A549 (cell line): ENCODE measurements around the gene CLDN34. TPM values are rescaled to one million over a fixed set of nuclear protein-coding genes. Genes with fewer than 3 reads are reported as not detected.

Experiments used
- ATAC-seq, 2 experiments: fragments of 200-7000 bp in 1 of 2; fragments of >200 bp in 1 of 2; cut with Nextera tagmentation in 1 of 2; cut with Tn5 transposase in 1 of 2; 3 replicates each; pipeline versions ENCODE4 v1.8.0 to v1.9.1; 2018 to 2020; ENCODE audit warnings: mild to moderate bottlenecking in 1 of 2, moderate library complexity in 1 of 2
- CTCF ChIA-PET: fragments of 300-600 bp; sonication (Branson Sonifier 250); formaldehyde crosslinking; extraction: SDS; loops from one replicate; lab custom pipeline; 2021; ENCODE audit warnings: antibody characterized with exemption, inconsistent platforms; lab: Yijun Ruan, JAX
- POLR2A ChIA-PET: fragments of 350-600 bp; formaldehyde crosslinking; extraction: SDS; loops from one replicate; lab custom pipeline; 2021; ENCODE audit warnings: antibody characterized with exemption, inconsistent platforms; lab: Yijun Ruan, JAX
- DNase-seq, 2 experiments: peaks; one replicate each; pipeline versions ENCODE4 v3.0.0 to v3.0.0-alpha.2; 2011 to 2016; ENCODE audit warnings: low read depth in 1 of 2, low spot score in 1 of 2
- FAIRE-seq: peaks from 2 replicates; lab custom pipeline; 2011; peaks lifted over from hg19 to GRCh38; lab: Jason Lieb, UNC
- H3K27ac ChIP-seq, 2 experiments: fragments of >200 bp; sonication (Bioruptor Twin); formaldehyde crosslinking; 3 replicates each; pipeline ENCODE4 v1.5.1; 2016 to 2017
- H3K4me1 ChIP-seq: fragments of >200 bp; sonication (Bioruptor Twin); formaldehyde crosslinking; 3 replicates; pipeline ENCODE4 v1.6.1; 2016
- H3K4me2 ChIP-seq: fragments of >200 bp; sonication (Bioruptor Twin); formaldehyde crosslinking; 3 replicates; pipeline ENCODE4 v1.6.1; 2016
- H3K4me3 ChIP-seq: fragments of >200 bp; sonication (Bioruptor Twin); formaldehyde crosslinking; 3 replicates; pipeline ENCODE4 v1.5.1; 2016
- H3K9me3 ChIP-seq: fragments of >200 bp; sonication (Bioruptor Twin); formaldehyde crosslinking; 3 replicates; pipeline ENCODE4 v1.6.1; 2016
- CBX2 ChIP-seq: fragments of 200-600 bp; sonication (generic); IDR thresholded peaks from 2 replicates; pipeline ENCODE4 v1.6.1; 2016; ENCODE audit warnings: low read depth, mild to moderate bottlenecking, borderline replicate concordance
- CBX8 ChIP-seq: fragments of 200-600 bp; sonication (generic); IDR thresholded peaks from 2 replicates; pipeline ENCODE4 v1.6.1; 2016
- EHF ChIP-seq: fragments of 250-450 bp; sonication (Bioruptor Pico); IDR thresholded peaks from 2 replicates; pipeline ENCODE4 v1.5.0; 2020; ENCODE audit warnings: mild to moderate bottlenecking
- EP300 ChIP-seq, 2 experiments: fragments of >200 bp; sonication (Bioruptor Twin); formaldehyde crosslinking; IDR thresholded peaks; 2 replicates in 1 of 2; 3 replicates in 1 of 2; pipeline ENCODE4 v1.6.1; 2016 to 2017
- HEYL ChIP-seq: fragments of 250-450 bp; sonication (Bioruptor Pico); IDR thresholded peaks from 2 replicates; pipeline ENCODE4 v1.8.0; 2021; ENCODE audit warnings: mild to moderate bottlenecking, moderate library complexity
- HOXB13 ChIP-seq: fragments of 250-450 bp; sonication (Bioruptor Pico); IDR thresholded peaks from 2 replicates; pipeline ENCODE4 v1.5.0; 2020; ENCODE audit warnings: low read depth, mild to moderate bottlenecking, moderate library complexity
- JUN ChIP-seq, 2 experiments: fragments of >200 bp; sonication (Bioruptor Twin); formaldehyde crosslinking; IDR thresholded peaks; 2 replicates in 1 of 2; 3 replicates in 1 of 2; pipeline ENCODE4 v1.6.1; 2016 to 2017
- MAFK ChIP-seq: fragments of 450-650 bp; IDR thresholded peaks from 2 replicates; pipeline ENCODE4 v1.6.1; 2014; ENCODE audit not compliant: partially characterized antibody
- MYC ChIP-seq: IDR thresholded peaks from 2 replicates; pipeline ENCODE4 v1.6.1; 2012; ENCODE audit warnings: mild to moderate bottlenecking, inconsistent platforms, low read length, improper control_type of control experiment, borderline replicate concordance
- NPAS2 ChIP-seq: fragments of 250-450 bp; sonication (Bioruptor Pico); IDR thresholded peaks from 2 replicates; pipeline ENCODE4 v1.8.0; 2022; ENCODE audit warnings: mild to moderate bottlenecking, moderate library complexity, borderline replicate concordance
- NR3C1 ChIP-seq: fragments of >200 bp; sonication (Bioruptor Twin); formaldehyde crosslinking; IDR thresholded peaks from 3 replicates; pipeline ENCODE4 v1.6.1; 2017
- PHF8 ChIP-seq: fragments of 200-600 bp; sonication (generic); IDR thresholded peaks from 2 replicates; pipeline ENCODE4 v1.6.1; 2016; ENCODE audit warnings: low read depth, mild to moderate bottlenecking, antibody characterized with exemption, moderate library complexity, borderline replicate concordance
- POLR2AphosphoS2 ChIP-seq: conservative IDR thresholded peaks from 2 replicates; pipeline ENCODE4 v1.6.1; 2012; ENCODE audit warnings: low read length, improper control_type of control experiment, inconsistent platforms
- RAD21 ChIP-seq, 2 experiments: fragments of >200 bp in 1 of 2; sonication (Bioruptor Twin) in 1 of 2; formaldehyde crosslinking in 1 of 2; IDR thresholded peaks in 1 of 2; conservative IDR thresholded peaks in 1 of 2; 2 replicates in 1 of 2; 3 replicates in 1 of 2; pipeline ENCODE4 v1.6.1; 2012 to 2018; ENCODE audit warnings: inconsistent platforms in 1 of 2
- RARB ChIP-seq: fragments of 250-450 bp; sonication (Bioruptor Pico); IDR thresholded peaks from 2 replicates; pipeline ENCODE4 v1.8.0; 2021; ENCODE audit warnings: mild to moderate bottlenecking, moderate library complexity
- RCOR1 ChIP-seq: fragments of 150-350 bp; IDR thresholded peaks from 2 replicates; pipeline ENCODE4 v1.6.1; 2014; ENCODE audit warnings: antibody characterized with exemption, low read length, low read depth
- RFX5 ChIP-seq: fragments of 450-650 bp; IDR thresholded peaks from 2 replicates; pipeline ENCODE4 v1.7.1; 2014; ENCODE audit warnings: antibody characterized with exemption, mild to moderate bottlenecking, moderate library complexity
- RNF2 ChIP-seq: fragments of 200-600 bp; sonication (generic); IDR thresholded peaks from 2 replicates; pipeline ENCODE4 v1.6.1; 2016; ENCODE audit warnings: low read depth, mild to moderate bottlenecking, antibody characterized with exemption, moderate library complexity, borderline replicate concordance
- SMC3 ChIP-seq: fragments of >200 bp; sonication (Bioruptor Twin); formaldehyde crosslinking; IDR thresholded peaks from 3 replicates; pipeline ENCODE4 v1.6.1; 2018; ENCODE audit warnings: inconsistent platforms
- ZNF302 ChIP-seq: fragments of 250-450 bp; sonication (Bioruptor Pico); IDR thresholded peaks from 2 replicates; pipeline ENCODE4 v1.9.0; 2021; ENCODE audit warnings: inconsistent platforms, mild to moderate bottlenecking, moderate library complexity
- WGBS: methylation state at CpG from one replicate; pipeline ENCODE4 v1.1.6; 2017; ENCODE audit errors: missing lambda C conversion rate; 5-methylcytosine and 5-hydroxymethylcytosine counted together
- polyA plus RNA-seq, 4 experiments: library from polyadenylated mRNA; depleted of rRNA in 3 of 4; stranded (reverse); fragments of >200 nt; fragmentation: RNase III in 1 of 4; extraction: RNeasy Plus Mini Kit Qiagen cat#74134 plus additional on column Dnase treatment in 1 of 4; gene quantifications; 2 replicates in 3 of 4; 3 replicates in 1 of 4; pipeline ENCODE4 v1.2.3, GENCODE V29; 2011 to 2017
- TF ChIP-seq, protein P1 (sequence below): IDR thresholded peaks from 2 replicates; pipeline ENCODE4 v1.6.1; 2012
- TF ChIP-seq, protein P2 (sequence below): fragments of >200 bp; sonication (Bioruptor Twin); formaldehyde crosslinking; IDR thresholded peaks from 3 replicates; pipeline ENCODE4 v1.5.1; 2016
- TF ChIP-seq, protein P3 (sequence below): fragments of 150-350 bp; IDR thresholded peaks from 2 replicates; pipeline ENCODE4 v1.6.1; 2014; ENCODE audit warnings: low read depth, mild to moderate bottlenecking, low read length
- TF ChIP-seq, protein P4 (sequence below): fragments of 200-600 bp; sonication (generic); IDR thresholded peaks from 2 replicates; pipeline ENCODE4 v1.6.1; 2016; ENCODE audit warnings: antibody characterized with exemption, mild to moderate bottlenecking, moderate library complexity
- TF ChIP-seq, protein P5 (sequence below): IDR thresholded peaks from 2 replicates; pipeline ENCODE4 v1.6.1; 2012; ENCODE audit warnings: low read depth, borderline replicate concordance

Gene CLDN34
- polyA plus RNA-seq, 2 of the 4 experiments (the other 2 are of a cell fraction): not detected

DNA sequence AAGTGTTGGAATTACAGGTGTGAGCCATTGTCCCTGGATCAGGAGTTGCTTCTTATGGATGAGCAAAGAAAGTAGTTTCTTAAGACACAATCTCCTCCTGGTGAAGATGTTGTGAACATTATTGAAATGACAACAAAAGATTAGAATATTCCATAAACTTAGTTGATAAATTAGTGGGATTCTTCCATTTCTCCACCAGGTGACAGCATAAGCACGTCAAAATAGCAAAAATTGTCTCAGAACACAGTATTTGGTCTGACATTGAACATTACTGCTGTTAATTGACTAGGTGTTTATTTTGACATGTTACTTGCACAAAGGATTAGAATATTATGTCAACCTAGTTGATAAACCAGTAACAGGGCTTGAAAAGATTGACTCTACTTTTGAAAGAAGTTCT lies 21.6 kb downstream of the CLDN34 start:
- peak; percentile 24 to 30 for DNase-seq
- Histone ChIP-seq H3K4me2 (no peak overlapping the region), H3K9me3 (peaks cover 4% of the 10 kb centered on the region; the same call in 1 of the 3 replicates), H3K4me1 (no peaks in the 10 kb centered on the region), H3K4me3 (no peak overlapping the region), H3K27ac (no peak overlapping the region)
- ChIA-PET POLR2A (no interaction called here), CTCF (interaction anchor here (0.6 to 11.2 kb wide), 8 partner anchors 13 to 583 kb away, joined by 3 to 216 read pairs (median 4); no protein-coding TSS in a partner anchor)
- peak in 1 of 2 experiments; percentile 35; a peak in 1 of 6 replicates for ATAC-seq
- TF ChIP-seq NR3C1 (no peak), JUN (IDR thresholded peaks at IDR 0.05) (no peak), MAFK (no peak), SMC3 (peak; percentile 88), ZNF302 (CRISPR knock-in tag) (no peak), PHF8 (no peak), RAD21 (conservative IDR thresholded peaks at IDR 0.05 in 1 of 2, IDR thresholded peaks at IDR 0.05 in 1 of 2) (peak; percentile 89 to 90), RCOR1 (no peak), MYC (no peak), POLR2AphosphoS2 (no peak), RFX5 (no peak), RNF2 (no peak), HOXB13 (no peak), HEYL (no peak), EHF (CRISPR knock-in tag) (no peak), EP300 (IDR thresholded peaks at IDR 0.05) (no peak), CBX8 (no peak), NPAS2 (CRISPR knock-in tag) (no peak), CBX2 (no peak), RARB (no peak)
- TF ChIP-seq, protein P1, sequence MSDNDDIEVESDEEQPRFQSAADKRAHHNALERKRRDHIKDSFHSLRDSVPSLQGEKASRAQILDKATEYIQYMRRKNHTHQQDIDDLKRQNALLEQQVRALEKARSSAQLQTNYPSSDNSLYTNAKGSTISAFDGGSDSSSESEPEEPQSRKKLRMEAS: no peak
- TF ChIP-seq, protein P2, sequence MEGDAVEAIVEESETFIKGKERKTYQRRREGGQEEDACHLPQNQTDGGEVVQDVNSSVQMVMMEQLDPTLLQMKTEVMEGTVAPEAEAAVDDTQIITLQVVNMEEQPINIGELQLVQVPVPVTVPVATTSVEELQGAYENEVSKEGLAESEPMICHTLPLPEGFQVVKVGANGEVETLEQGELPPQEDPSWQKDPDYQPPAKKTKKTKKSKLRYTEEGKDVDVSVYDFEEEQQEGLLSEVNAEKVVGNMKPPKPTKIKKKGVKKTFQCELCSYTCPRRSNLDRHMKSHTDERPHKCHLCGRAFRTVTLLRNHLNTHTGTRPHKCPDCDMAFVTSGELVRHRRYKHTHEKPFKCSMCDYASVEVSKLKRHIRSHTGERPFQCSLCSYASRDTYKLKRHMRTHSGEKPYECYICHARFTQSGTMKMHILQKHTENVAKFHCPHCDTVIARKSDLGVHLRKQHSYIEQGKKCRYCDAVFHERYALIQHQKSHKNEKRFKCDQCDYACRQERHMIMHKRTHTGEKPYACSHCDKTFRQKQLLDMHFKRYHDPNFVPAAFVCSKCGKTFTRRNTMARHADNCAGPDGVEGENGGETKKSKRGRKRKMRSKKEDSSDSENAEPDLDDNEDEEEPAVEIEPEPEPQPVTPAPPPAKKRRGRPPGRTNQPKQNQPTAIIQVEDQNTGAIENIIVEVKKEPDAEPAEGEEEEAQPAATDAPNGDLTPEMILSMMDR: peak; percentile 84
- TF ChIP-seq, protein P3, sequence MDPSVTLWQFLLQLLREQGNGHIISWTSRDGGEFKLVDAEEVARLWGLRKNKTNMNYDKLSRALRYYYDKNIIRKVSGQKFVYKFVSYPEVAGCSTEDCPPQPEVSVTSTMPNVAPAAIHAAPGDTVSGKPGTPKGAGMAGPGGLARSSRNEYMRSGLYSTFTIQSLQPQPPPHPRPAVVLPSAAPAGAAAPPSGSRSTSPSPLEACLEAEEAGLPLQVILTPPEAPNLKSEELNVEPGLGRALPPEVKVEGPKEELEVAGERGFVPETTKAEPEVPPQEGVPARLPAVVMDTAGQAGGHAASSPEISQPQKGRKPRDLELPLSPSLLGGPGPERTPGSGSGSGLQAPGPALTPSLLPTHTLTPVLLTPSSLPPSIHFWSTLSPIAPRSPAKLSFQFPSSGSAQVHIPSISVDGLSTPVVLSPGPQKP: no peak
- TF ChIP-seq, protein P4, sequence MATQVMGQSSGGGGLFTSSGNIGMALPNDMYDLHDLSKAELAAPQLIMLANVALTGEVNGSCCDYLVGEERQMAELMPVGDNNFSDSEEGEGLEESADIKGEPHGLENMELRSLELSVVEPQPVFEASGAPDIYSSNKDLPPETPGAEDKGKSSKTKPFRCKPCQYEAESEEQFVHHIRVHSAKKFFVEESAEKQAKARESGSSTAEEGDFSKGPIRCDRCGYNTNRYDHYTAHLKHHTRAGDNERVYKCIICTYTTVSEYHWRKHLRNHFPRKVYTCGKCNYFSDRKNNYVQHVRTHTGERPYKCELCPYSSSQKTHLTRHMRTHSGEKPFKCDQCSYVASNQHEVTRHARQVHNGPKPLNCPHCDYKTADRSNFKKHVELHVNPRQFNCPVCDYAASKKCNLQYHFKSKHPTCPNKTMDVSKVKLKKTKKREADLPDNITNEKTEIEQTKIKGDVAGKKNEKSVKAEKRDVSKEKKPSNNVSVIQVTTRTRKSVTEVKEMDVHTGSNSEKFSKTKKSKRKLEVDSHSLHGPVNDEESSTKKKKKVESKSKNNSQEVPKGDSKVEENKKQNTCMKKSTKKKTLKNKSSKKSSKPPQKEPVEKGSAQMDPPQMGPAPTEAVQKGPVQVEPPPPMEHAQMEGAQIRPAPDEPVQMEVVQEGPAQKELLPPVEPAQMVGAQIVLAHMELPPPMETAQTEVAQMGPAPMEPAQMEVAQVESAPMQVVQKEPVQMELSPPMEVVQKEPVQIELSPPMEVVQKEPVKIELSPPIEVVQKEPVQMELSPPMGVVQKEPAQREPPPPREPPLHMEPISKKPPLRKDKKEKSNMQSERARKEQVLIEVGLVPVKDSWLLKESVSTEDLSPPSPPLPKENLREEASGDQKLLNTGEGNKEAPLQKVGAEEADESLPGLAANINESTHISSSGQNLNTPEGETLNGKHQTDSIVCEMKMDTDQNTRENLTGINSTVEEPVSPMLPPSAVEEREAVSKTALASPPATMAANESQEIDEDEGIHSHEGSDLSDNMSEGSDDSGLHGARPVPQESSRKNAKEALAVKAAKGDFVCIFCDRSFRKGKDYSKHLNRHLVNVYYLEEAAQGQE: no peak
- TF ChIP-seq, protein P5, sequence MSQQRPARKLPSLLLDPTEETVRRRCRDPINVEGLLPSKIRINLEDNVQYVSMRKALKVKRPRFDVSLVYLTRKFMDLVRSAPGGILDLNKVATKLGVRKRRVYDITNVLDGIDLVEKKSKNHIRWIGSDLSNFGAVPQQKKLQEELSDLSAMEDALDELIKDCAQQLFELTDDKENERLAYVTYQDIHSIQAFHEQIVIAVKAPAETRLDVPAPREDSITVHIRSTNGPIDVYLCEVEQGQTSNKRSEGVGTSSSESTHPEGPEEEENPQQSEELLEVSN: no peak
- 5% methylated on average over 1 of the region's 1 CpG for WGBS
- peak; percentile 100 for FAIRE-seq
